ENCODE results near the gene ENPP6.
"Not testable (repeated sequence)": the region's sequence is repeated elsewhere in the genome, so short reads cannot be mapped to it uniquely, and the experiment has no call there.

Gene ENPP6

DNA sequence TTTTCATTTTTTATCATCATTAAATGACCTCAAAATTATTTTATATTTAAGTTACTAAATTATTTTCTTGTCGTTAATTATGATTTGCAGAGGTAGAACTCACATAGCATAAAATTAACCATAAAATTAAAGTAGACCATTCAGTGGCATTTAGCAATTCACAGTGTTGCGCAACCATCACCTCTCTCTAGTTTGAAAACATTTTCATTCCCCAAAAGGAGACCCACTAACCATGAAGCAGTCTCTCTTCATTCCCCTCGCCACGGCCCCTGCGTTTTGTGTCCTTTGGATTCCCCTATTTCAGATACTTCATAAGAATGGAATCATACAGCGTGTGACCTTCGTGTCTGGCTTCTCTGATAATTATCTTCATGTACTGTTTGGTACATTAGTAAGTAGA is 154.9 kb downstream of the ENPP6 start:
- no peak for DNase-seq (ENCODE audit: low read depth)
- TF ChIP-seq, protein P1, sequence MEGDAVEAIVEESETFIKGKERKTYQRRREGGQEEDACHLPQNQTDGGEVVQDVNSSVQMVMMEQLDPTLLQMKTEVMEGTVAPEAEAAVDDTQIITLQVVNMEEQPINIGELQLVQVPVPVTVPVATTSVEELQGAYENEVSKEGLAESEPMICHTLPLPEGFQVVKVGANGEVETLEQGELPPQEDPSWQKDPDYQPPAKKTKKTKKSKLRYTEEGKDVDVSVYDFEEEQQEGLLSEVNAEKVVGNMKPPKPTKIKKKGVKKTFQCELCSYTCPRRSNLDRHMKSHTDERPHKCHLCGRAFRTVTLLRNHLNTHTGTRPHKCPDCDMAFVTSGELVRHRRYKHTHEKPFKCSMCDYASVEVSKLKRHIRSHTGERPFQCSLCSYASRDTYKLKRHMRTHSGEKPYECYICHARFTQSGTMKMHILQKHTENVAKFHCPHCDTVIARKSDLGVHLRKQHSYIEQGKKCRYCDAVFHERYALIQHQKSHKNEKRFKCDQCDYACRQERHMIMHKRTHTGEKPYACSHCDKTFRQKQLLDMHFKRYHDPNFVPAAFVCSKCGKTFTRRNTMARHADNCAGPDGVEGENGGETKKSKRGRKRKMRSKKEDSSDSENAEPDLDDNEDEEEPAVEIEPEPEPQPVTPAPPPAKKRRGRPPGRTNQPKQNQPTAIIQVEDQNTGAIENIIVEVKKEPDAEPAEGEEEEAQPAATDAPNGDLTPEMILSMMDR (IDR thresholded peaks at IDR 0.05; ENCODE audit: control insufficient read depth, insufficient read depth, low read depth, low read length, missing control alignments), result no peak
- no peak overlapping the region for H3K4me3 ChIP-seq (ENCODE audit: control insufficient read depth, low read depth, low read length)

GRCh38 chr4:184061582-184061981 is 156.1 kb downstream of the ENPP6 start:
- DNase-seq (ENCODE audit: low read depth), result no peak
- no peak overlapping the region for H3K4me3 ChIP-seq (ENCODE audit: control insufficient read depth, low read depth, low read length)
- TF ChIP-seq, protein P1 (IDR thresholded peaks at IDR 0.05; ENCODE audit: control insufficient read depth, insufficient read depth, low read depth, low read length, missing control alignments), result no peak

DNA sequence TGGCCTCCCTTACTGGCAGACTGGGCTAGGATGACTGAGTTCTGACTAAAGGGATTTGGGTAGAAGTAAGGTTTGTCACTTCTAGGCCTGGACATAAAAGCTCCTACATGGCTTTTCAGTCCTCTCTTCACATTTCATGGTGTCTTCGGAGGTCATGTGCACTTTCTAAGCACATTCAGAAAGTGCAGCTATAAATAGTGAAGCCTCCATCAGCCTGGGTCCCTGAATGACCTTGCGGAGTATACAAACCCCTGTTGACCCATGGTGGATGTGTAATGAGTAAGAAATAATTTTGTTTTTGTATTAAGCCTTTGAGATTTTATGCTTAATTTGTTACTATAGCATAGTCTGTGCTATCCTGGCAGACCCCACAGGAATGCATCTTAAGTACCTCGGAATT is 158.6 kb downstream of the ENPP6 start:
- no peak for DNase-seq (ENCODE audit: low read depth)
- TF ChIP-seq, protein P1 (IDR thresholded peaks at IDR 0.05; ENCODE audit: control insufficient read depth, insufficient read depth, low read depth, low read length, missing control alignments), result no peak

DNA sequence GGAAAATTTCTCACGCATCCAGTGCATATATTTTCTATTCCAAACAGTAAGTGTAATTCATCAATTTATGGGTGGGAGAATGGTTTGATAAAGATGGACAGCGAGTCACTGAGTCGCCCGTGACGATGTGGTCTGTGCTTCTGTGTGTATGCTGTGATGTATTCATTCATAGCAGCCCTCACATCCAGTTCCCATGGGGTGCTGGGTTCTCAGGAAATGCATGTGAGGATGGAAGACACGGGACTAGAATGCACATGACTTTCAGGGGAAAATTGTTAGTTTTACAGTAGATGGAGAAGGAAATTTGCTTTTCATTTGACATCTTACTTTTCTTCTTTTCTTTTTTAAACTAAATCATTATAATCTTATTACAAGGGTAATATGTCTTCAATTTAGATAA is 159.6 kb downstream of the ENPP6 start:
- TF ChIP-seq, protein P1 (IDR thresholded peaks at IDR 0.05; ENCODE audit: control insufficient read depth, insufficient read depth, low read depth, low read length, missing control alignments), result no peak
- H3K4me3 ChIP-seq (ENCODE audit: control insufficient read depth, low read depth, low read length), result no peak overlapping the region
- no peak for DNase-seq (ENCODE audit: low read depth)

More for the DNA sequence above, 158.6 kb downstream of the ENPP6 start:
- no peak overlapping the region for H3K4me3 ChIP-seq (ENCODE audit: control insufficient read depth, low read depth, low read length)

DNA sequence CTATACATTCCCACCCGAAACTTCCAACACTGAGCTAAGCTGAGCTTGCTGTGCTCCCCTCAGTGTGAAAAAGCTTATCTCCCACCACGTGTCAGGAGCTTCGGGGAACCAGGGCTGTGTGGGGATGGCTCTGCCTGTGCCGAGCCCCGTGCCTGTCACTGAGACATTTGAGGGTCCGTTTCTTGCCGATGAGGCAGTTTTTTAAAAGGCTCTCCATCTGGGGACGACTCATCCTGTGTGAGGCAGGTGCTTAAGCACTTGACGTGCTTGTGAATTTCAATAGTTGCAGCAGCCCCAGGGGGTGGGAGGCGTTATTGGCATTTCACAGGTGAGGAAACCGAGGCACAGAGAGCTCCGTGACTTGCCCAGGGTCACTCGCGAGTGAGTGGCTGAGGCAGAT is 160.8 kb downstream of the ENPP6 start:
- no peak overlapping the region for H3K4me3 ChIP-seq (ENCODE audit: control insufficient read depth, low read depth, low read length)
- TF ChIP-seq, protein P1 (IDR thresholded peaks at IDR 0.05; ENCODE audit: control insufficient read depth, insufficient read depth, low read depth, low read length, missing control alignments), result no peak
- DNase-seq (ENCODE audit: low read depth), result no peak

GRCh38 chr4:184053434-184053833 is 164.2 kb downstream of the ENPP6 start:
- TF ChIP-seq, protein P1 (IDR thresholded peaks at IDR 0.05; ENCODE audit: control insufficient read depth, insufficient read depth, low read depth, low read length, missing control alignments), result no peak
- DNase-seq (ENCODE audit: low read depth), result no peak
- H3K4me3 ChIP-seq (ENCODE audit: control insufficient read depth, low read depth, low read length), result no peak overlapping the region

- H3K4me3 ChIP-seq (ENCODE audit: control insufficient read depth, low read depth, low read length), result no peak overlapping the region
- DNase-seq (ENCODE audit: low read depth), result no peak
- TF ChIP-seq, protein P1 (IDR thresholded peaks at IDR 0.05; ENCODE audit: control insufficient read depth, insufficient read depth, low read depth, low read length, missing control alignments), result no peak
Observed at GRCh38 chr4:184052616-184053015, 165.1 kb downstream of the ENPP6 start.

DNA sequence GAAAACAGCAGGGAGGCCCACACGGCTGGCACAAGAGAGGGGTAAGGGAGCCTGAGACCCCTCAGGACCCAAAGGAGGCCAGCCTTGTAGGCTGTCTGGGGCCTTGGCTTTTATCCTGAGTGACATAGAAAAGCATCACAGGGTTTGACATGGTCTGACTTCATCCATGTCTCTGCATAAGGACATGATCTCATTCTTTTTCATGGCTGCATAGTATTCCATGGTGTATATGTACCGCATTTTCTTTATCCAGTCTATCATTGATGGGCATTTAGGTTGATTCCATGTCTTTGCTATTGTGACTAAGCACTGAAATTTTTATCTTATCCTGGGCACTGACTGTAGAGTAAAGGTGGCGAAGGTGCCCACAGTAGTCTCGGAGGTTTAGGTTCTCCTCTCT is 166.4 kb downstream of the ENPP6 start:
- not testable (repeated sequence) for H3K4me3 ChIP-seq (ENCODE audit: control insufficient read depth, low read depth, low read length); DNase-seq (ENCODE audit: low read depth)
